TTC549 (cell line): Measurements from ENCODE around the gene CLPTM1L.
"Not testable (repeated sequence)": the region's sequence is repeated elsewhere in the genome, so short reads cannot be mapped to it uniquely, and the experiment has no call there.

ENCODE experiments used
- FAIRE-seq: peaks from 2 replicates; lab custom pipeline; 2012; peaks lifted over from hg19 to GRCh38; lab: Jason Lieb, UNC

CLPTM1L gene

GRCh38 chr5:1338506-1339070 lies 6.3 kb downstream of the CLPTM1L start:
- no peak for FAIRE-seq

DNA sequence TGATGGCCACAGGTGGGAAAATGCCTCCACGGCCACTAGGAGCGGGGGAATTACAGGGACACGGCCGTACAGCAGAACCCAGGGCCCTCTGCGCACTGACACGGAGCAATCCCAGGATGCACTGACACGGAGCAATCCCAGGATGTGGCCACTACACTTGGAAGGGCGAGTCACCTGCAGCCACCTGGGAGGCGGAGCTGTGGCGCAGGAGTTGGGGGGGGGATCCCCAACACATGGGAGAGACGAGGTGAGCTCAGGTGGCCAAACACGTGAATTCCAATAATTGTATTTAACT lies 6.8 kb downstream of the CLPTM1L start:
- FAIRE-seq: no peak

DNA sequence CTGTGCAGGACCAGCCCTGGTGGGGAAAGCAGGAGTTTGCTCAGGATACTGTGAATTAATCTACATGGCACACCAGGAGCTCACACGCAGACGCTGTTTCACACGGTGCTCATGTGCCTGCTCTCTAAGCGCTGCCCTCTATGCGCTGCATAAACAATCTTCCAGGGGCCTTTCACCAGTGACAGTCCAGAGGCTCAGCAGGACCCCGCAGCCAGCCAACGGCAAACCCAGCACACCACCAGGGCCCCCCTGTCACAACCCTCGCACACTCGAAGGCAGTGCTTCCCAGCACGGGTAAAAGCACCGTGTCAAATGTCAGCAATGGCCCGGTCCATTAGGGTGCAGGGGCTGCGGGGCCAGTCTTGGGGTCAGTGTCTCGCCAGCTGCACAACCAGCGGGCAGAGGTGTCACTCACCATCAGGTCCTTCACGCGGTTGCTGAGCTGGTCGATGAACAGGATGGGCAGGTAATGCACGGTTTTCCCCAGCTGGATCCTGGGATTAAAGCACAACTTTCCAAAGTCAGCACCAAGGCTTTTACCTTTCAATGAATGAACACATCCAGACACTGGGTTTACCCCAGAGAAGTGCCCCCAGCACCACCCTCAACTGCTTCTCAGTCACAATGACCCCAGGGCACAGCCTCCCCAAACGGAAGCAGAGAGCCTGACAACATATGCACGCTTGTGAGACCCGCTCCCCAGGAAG lies 7.3 kb downstream of the CLPTM1L start:
- FAIRE-seq: no peak

DNA sequence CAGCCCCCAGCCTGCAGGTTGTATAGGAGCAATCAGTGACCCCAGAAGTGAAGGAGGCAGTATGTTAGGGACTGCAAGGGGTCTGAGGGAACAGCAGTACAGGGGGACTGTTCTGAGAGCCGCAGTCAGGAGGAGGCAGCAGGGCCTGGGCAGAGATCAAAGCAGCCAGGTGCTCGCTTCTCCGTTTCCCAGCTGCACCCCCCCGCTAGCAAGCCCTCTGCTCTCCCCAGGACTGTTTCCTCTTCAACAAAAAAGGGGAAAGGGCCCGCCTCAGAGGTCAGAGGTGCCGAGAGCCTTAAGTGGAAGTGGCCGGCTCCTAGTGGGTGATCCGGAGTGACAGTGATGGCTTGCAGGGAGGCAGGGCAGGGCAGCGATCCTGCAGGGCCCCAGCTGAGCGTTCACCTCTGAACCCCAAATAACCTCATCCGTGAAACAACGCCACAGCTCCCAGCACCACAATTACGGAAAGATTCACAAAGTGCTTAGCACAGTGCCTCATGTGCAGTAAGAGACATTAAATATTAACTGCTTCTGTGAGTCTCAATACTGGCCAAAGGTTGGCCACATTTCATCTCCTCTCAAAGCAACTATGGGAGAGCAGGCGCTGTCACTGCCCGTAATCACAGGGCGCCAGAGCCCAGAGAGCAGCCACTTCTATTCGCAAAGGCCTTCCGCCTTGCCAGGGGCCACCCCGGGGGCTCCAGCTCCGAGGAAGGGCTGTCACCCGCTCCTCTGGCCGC lies 8.0 kb downstream of the CLPTM1L start:
- FAIRE-seq: no peak

DNA sequence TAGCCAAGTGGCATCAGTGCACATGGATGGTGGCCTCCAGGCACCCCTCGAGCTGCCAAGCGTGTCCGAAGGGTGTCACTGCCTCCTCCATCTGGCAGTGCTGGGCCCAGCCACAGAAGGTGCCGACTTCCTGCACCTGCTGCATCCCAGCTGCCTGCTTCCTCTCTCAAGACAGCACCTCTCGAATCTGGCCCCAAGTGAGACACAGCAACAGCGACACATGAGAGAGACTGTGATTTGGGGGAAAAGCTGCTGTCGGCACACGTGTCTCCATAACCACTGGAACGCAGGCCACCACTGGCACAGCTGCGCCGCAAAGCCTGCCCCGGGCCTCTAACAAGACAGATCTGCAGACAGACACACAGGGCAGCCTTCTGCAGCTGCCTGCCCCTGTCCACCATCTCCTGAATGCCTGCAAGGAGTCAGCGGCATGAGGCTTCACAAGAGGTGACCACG lies 8.8 kb downstream of the CLPTM1L start:
- FAIRE-seq: no peak

DNA sequence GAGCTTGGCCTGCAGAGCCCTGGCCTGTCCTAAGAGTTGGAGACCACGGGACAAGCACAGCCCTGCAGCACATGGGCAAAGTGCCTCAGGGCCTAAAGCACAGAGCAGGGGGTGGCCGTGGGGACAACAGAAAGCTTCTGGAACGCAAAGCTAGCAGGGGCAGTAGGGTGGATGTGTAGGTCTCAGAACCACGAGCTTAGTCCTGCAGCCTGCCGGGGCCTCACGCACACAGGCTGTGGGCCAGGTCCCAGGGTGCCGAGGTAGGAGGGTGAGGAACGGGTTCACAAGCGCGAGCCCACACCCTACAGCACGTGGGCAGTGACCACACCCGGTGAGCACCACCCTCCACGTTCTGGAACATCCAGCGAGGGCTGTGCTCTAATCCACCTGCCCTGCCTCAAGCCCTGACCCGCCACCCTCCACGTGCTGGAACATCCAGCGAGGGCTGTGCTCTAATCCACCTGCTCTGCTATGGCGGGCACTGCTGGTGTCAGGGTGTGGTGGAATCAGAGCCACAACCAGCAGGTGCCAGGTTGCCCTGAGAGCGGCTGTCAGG lies 9.3 kb downstream of the CLPTM1L start:
- no peak for FAIRE-seq

DNA sequence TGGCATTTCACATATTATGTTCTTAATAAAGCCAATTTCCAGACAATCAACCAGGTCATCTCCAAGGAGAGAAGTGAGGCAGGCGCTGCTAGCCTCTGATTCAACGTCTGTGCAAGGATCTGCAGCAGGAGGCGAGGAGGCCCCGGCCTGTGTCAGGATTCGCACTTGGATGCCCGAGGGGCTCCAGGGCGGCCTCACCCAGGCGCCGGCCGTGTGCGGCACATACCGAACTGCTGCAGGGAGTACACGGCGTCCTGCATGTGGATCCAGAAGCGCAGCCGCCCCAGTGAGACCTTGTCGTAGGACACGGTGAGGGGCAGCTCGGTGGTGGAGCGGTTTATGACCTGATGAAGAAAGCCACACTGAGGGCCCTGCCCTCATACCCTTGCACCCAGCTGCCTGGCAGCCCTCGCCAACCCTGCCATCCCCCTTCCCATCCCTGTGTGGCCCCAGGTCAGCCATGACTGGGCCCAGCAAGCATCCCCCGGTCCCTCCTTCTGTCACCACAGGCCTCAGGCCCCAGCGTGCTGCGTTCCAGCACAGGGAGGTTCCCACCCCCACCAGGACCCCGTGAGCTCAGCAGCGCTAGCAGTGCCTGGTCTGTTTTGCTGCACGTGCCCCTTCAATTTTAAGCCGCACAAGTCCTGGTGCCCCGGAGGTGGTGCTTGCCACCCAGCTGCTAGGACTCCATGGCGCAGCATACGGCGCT lies 9.9 kb downstream of the CLPTM1L start:
- no peak for FAIRE-seq

GRCh38 chr5:1333986-1334385 lies 10.9 kb downstream of the CLPTM1L start:
- no peak for FAIRE-seq

DNA sequence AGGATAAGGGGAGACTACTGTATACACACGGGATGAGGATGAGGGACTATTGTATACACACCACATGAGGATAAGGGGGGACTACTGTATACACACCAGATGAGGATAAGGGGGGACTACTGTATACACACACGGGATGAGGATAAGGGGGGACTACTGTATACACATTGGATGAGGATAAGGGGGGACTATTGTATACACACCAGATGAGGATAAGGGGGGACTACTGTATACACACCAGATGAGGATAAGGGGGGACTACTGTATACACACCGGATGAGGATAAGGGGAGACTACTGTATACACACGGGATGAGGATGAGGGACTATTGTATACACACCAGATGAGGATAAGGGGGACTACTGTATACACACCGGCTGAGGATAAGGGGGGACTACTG lies 11.6 kb downstream of the CLPTM1L start:
- FAIRE-seq: not testable (repeated sequence)

- FAIRE-seq: no peak
Measured at GRCh38 chr5:1332461-1333001, 12.4 kb downstream of the CLPTM1L start.

GRCh38 chr5:1331861-1332405 lies 13.0 kb downstream of the CLPTM1L start:
- no peak for FAIRE-seq

DNA sequence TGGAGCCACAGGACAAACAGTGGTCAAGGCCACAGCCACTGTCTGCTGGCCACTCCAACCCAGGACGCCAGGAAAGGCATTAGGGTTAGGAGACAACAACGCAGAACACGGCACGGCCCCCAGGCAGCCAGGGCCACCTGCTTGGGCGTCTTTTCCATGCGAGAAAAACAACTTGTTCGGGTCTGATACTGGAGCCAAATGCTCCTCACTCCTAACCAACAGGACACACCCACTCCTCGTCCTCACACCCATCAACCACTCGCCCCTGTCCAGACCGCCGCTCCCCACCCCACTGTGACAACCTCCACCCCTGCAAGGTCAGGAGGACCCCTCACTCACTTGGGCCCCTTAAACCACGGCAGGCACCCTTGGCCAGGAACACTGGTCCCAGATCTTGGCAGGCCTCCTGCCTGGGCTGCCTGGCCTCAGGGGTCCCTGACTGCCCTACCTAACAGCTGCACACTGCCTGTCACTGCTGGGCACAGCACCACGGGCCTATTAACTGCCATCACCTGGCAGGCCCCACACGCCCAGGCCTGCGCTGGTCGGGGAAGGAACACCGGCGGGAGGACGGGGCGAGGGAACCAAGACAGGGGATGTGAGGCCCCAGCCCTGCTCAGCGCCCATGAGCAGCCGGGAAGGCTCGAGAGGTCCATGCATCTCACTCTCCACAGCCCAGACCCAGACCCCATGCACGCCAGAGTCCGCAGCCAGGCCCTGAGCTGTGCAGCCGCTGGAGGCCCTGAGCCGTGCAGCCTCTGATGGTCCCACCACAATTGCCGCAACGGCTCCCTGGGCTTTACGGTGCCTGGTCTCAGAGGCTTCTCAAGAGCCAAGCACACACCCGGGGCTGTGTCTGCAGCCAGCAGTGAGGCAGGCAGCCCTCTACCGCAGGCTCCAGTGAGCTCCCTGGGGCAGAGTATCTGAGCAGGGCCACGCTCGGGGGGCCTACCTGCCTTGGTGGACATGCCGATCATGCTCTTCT lies 13.8 kb downstream of the CLPTM1L start:
- FAIRE-seq: no peak

- no peak for FAIRE-seq
Measured at GRCh38 chr5:1330146-1330846, 14.6 kb downstream of the CLPTM1L start.

DNA sequence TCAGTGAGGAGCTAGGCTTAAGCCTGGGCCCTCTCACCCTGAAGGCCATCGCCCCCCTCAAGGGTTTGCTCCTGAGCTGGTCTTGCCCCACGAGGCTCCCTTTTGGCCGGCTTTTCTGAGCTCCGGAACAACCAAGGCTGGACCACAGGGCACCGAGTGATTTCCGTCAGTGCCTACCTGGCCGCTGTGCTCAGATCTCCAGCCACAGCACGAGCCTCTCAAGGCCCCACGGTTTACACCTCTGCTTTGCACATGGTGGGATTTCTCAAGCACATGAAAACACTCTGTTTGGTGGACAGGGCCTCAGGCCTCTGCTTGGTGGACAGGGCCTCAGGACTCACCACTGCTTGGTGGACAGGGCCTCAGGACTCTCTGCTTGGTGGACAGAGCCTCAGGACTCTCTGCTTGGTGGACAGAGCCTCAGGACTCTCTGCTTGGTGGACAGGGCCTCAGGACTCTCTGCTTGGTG lies 15.8 kb downstream of the CLPTM1L start:
- no peak for FAIRE-seq

GRCh38 chr5:1328237-1329110 lies 16.4 kb downstream of the CLPTM1L start:
- FAIRE-seq: not testable (repeated sequence)

GRCh38 chr5:1326901-1327756 lies 17.8 kb downstream of the CLPTM1L start:
- peak; percentile 79 for FAIRE-seq

- FAIRE-seq: not testable (repeated sequence)
Measured at GRCh38 chr5:1326532-1326875, 18.4 kb downstream of the CLPTM1L start.

GRCh38 chr5:1325870-1326531 lies 18.9 kb downstream of the CLPTM1L start:
- no peak for FAIRE-seq
